HEK293 (cell line): ENCODE data around the gene SLC2A4.

Experiments
- CTCF ChIA-PET: fragments of 350-600 bp; formaldehyde crosslinking; extraction: SDS; loops from one replicate; lab custom pipeline; 2021; ENCODE audit warnings: antibody characterized with exemption; lab: Yijun Ruan, JAX
- POLR2A ChIA-PET: fragments of 300-600 bp; formaldehyde crosslinking; extraction: SDS; loops from one replicate; lab custom pipeline; 2020; ENCODE audit warnings: antibody characterized with exemption, inconsistent platforms; lab: Yijun Ruan, JAX
- H3K27ac ChIP-seq: fragments of 200-500 bp; sonication (Bioruptor generic); 2 replicates; pipeline ENCODE4 v1.5.1; 2014; ENCODE audit warnings: low read depth, low read length, control low read depth, inconsistent platforms; ENCODE audit errors: extremely low read depth
- H3K36me3 ChIP-seq, 2 experiments: fragments of 200-500 bp in 1 of 2; sonication (Bioruptor generic) in 1 of 2; 1 replicate in 1 of 2; 2 replicates in 1 of 2; pipeline ENCODE4 v1.5.1; 2014 to 2017; ENCODE audit warnings: inconsistent platforms in 2 of 2, low read length in 2 of 2; ENCODE audit not compliant: control insufficient read depth in 2 of 2, insufficient read depth in 1 of 2
- H3K4me1 ChIP-seq: fragments of 200-500 bp; sonication (Bioruptor generic); 2 replicates; pipeline ENCODE4 v1.5.1; 2014; ENCODE audit warnings: mild to moderate bottlenecking, low read length, inconsistent platforms; ENCODE audit not compliant: control insufficient read depth, insufficient read depth
- H3K4me3 ChIP-seq: 2 replicates; pipeline ENCODE4 v1.5.1; 2011; ENCODE audit warnings: low read depth, mild to moderate bottlenecking, control low read depth, low read length, moderate library complexity
- H3K9me3 ChIP-seq: fragments of 200-500 bp; sonication (Bioruptor generic); 2 replicates; pipeline ENCODE4 v1.5.1; 2014; ENCODE audit warnings: low read depth, low read length, inconsistent platforms; ENCODE audit not compliant: control insufficient read depth, insufficient read depth
- GLIS1 ChIP-seq: fragments of 450-650 bp; formaldehyde crosslinking; IDR thresholded peaks from 2 replicates; pipeline ENCODE4 v1.5.1; 2016; ENCODE audit warnings: missing biosample characterization, missing genetic modification characterization
- GLIS2 ChIP-seq: fragments of 450-650 bp; formaldehyde crosslinking; IDR thresholded peaks from 2 replicates; pipeline ENCODE4 v1.5.1; 2016; ENCODE audit warnings: missing biosample characterization, missing genetic modification characterization
- PATZ1 ChIP-seq: fragments of 450-650 bp; formaldehyde crosslinking; IDR thresholded peaks from 2 replicates; pipeline ENCODE4 v1.5.1; 2016; ENCODE audit warnings: missing biosample characterization, missing genetic modification characterization
- PRDM1 ChIP-seq: fragments of 450-650 bp; formaldehyde crosslinking; IDR thresholded peaks from 2 replicates; pipeline ENCODE4; 2016; ENCODE audit warnings: missing biosample characterization, missing genetic modification characterization
- SCRT1 ChIP-seq: fragments of 450-650 bp; formaldehyde crosslinking; IDR thresholded peaks from 2 replicates; pipeline ENCODE4 v1.5.1; 2016; ENCODE audit warnings: missing biosample characterization, missing genetic modification characterization, borderline replicate concordance
- SP2 ChIP-seq: fragments of 450-650 bp; formaldehyde crosslinking; IDR thresholded peaks from 2 replicates; pipeline ENCODE4 v1.5.1; 2016; ENCODE audit warnings: missing biosample characterization, missing genetic modification characterization
- TRIM28 ChIP-seq: IDR thresholded peaks from 2 replicates; pipeline ENCODE4 v1.6.1; 2011; ENCODE audit warnings: low read length, control low read depth, borderline replicate concordance
- ZBTB20 ChIP-seq: fragments of 450-650 bp; formaldehyde crosslinking; IDR thresholded peaks from 2 replicates; pipeline ENCODE4 v1.5.1; 2016; ENCODE audit warnings: missing biosample characterization, missing genetic modification characterization
- ZEB2 ChIP-seq: fragments of 450-650 bp; formaldehyde crosslinking; IDR thresholded peaks from 2 replicates; pipeline ENCODE4 v1.5.1; 2016; ENCODE audit warnings: missing biosample characterization, missing genetic modification characterization
- ZFP37 ChIP-seq: fragments of 450-650 bp; formaldehyde crosslinking; IDR thresholded peaks from 2 replicates; pipeline ENCODE4 v1.5.1; 2016; ENCODE audit warnings: missing biosample characterization, missing genetic modification characterization
- ZFP69B ChIP-seq: fragments of 450-650 bp; formaldehyde crosslinking; IDR thresholded peaks from 2 replicates; pipeline ENCODE4 v1.5.1; 2016; ENCODE audit warnings: missing biosample characterization, missing genetic modification characterization
- ZNF169 ChIP-seq: fragments of 450-650 bp; formaldehyde crosslinking; IDR thresholded peaks from 2 replicates; pipeline ENCODE4 v1.5.1; 2016; ENCODE audit warnings: missing biosample characterization, missing genetic modification characterization
- ZNF324 ChIP-seq: fragments of 450-650 bp; formaldehyde crosslinking; IDR thresholded peaks from 2 replicates; pipeline ENCODE4 v1.5.1; 2016; ENCODE audit warnings: missing biosample characterization, missing genetic modification characterization
- ZNF366 ChIP-seq: fragments of 450-650 bp; formaldehyde crosslinking; conservative IDR thresholded peaks from 2 replicates; pipeline ENCODE4 v1.5.1; 2016; ENCODE audit warnings: missing biosample characterization, missing genetic modification characterization
- ZNF433 ChIP-seq: fragments of 450-650 bp; formaldehyde crosslinking; IDR thresholded peaks from 2 replicates; pipeline ENCODE4 v1.5.1; 2016; ENCODE audit warnings: missing biosample characterization, missing genetic modification characterization, low read depth
- ZNF560 ChIP-seq: fragments of 450-650 bp; formaldehyde crosslinking; IDR thresholded peaks from 2 replicates; pipeline ENCODE4 v1.5.1; 2017; ENCODE audit warnings: missing biosample characterization, missing genetic modification characterization, borderline replicate concordance
- ZNF600 ChIP-seq: fragments of 450-650 bp; formaldehyde crosslinking; IDR thresholded peaks from 2 replicates; pipeline ENCODE4 v1.5.1; 2016; ENCODE audit warnings: missing biosample characterization, missing genetic modification characterization
- ZNF664 ChIP-seq: fragments of 450-650 bp; formaldehyde crosslinking; IDR thresholded peaks from 2 replicates; pipeline ENCODE4 v1.5.1; 2016; ENCODE audit warnings: missing biosample characterization, missing genetic modification characterization
- ZNF747 ChIP-seq: fragments of 450-650 bp; formaldehyde crosslinking; IDR thresholded peaks from 2 replicates; pipeline ENCODE4 v1.5.1; 2016; ENCODE audit warnings: missing biosample characterization, missing genetic modification characterization
- ZNF777 ChIP-seq: fragments of 450-650 bp; formaldehyde crosslinking; IDR thresholded peaks from 2 replicates; pipeline ENCODE4 v1.5.1; 2017; ENCODE audit warnings: missing biosample characterization, missing genetic modification characterization, borderline replicate concordance
- ZNF791 ChIP-seq: fragments of 450-650 bp; formaldehyde crosslinking; IDR thresholded peaks from 2 replicates; pipeline ENCODE4 v1.5.1; 2016; ENCODE audit warnings: missing biosample characterization, missing genetic modification characterization
- ZNF843 ChIP-seq: fragments of 450-650 bp; formaldehyde crosslinking; IDR thresholded peaks from 2 replicates; pipeline ENCODE4 v1.5.1; 2016; ENCODE audit warnings: missing biosample characterization, missing genetic modification characterization
- ZSCAN16 ChIP-seq: fragments of 450-650 bp; formaldehyde crosslinking; IDR thresholded peaks from 2 replicates; pipeline ENCODE4 v1.5.1; 2016; ENCODE audit warnings: missing biosample characterization, missing genetic modification characterization
- TF ChIP-seq, protein P1 (sequence below): fragments of 450-650 bp; formaldehyde crosslinking; optimal IDR thresholded peaks from 2 replicates; pipeline ENCODE3; 2016; ENCODE audit warnings: missing biosample characterization, mild to moderate bottlenecking, missing genetic modification characterization

SLC2A4 gene

DNA sequence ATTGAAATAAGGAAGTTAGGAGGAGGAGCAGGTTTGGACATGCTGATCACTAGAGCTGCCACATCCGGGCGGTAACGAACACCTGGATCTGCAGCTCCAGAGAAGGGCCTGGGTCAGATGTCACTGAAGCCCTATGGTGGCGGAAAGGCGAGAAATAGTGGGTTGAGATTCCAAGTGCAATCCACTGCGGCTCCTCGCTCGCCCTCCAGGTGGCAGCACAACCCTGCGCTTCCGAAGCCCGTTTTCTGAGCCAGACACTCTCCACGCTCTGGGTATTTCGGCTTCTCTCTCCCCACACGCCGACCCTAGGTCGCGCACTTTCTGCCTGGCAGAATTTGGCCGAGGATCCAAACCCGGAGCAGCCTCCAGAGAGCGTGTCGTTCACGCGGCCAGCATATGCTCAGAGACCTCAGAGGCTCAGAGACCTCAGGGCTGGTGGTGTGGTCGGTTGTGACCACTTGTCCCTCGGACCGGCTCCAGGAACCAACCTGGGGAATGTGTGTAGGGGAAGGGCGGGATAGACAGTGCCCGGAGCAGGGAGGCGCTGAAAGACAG is 922 bp upstream of the SLC2A4 start (continued):
- TF ChIP-seq ZNF664 (no peak), ZNF747 (tag by site-specific recombination) (no peak), ZNF324 (tag by site-specific recombination) (no peak), ZBTB20 (tag by site-specific recombination) (peak; percentile 80), ZSCAN16 (tag by site-specific recombination) (no peak), TRIM28 (peak; percentile 83; the same call in 1 of the 2 replicates), SCRT1 (tag by site-specific recombination) (no peak), ZNF169 (no peak), GLIS2 (no peak), ZNF843 (tag by site-specific recombination) (0 out of 2 replicates have a peak, but pooled peaks have one; percentile 29), ZEB2 (peak; percentile 74), ZNF560 (tag by site-specific recombination) (no peak), PRDM1 (peak; percentile 74), ZNF366 (peak; percentile 50), ZFP37 (tag by site-specific recombination) (0 out of 2 replicates have a peak, but pooled peaks have one; percentile 46), ZNF600 (peak; percentile 94)
- TF ChIP-seq, protein P1, sequence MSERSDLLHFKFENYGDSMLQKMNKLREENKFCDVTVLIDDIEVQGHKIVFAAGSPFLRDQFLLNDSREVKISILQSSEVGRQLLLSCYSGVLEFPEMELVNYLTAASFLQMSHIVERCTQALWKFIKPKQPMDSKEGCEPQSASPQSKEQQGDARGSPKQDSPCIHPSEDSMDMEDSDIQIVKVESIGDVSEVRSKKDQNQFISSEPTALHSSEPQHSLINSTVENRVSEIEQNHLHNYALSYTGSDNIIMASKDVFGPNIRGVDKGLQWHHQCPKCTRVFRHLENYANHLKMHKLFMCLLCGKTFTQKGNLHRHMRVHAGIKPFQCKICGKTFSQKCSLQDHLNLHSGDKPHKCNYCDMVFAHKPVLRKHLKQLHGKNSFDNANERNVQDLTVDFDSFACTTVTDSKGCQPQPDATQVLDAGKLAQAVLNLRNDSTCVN, result peak; percentile 46

DNA sequence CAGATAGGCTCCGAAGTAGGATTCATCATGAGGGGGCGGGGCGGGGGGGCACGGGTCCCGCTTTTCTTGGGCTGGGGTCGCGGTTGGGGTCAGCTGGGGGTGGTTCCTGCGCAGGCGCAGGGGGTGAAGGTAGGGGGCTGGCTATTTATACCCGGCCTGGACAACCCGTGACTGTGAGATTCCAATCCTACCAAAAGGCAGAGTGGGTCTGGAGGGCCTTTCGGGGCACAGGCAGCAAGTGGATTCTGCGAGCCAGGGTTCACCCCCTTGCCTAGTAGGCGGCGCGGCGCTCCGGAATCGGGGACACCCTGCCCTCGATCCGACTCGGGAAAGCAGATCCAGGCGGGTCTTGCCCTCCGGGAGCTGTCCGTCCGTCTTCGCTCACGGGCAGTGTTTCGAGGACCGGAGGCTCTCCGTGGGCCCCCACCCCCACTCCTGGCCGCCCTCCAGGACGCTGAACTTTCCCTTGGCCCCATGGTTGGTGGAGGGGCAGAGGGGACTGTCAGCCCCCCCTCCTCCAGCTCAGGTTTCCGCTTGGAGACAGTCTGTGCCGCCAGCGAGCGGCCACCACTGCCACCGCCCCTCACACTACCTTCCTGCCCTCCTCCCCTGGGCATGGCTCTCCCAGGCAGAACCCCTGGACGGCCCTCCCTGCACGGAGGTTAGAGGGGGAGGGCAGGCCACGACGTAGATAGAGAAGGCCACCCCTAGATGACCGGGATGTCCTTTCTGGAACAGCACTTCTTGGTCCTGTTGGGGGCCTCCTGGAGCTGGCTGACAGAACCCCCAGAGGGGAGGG is 634 bp downstream of the SLC2A4 start:
- Histone ChIP-seq H3K9me3 (no peaks in the 10 kb centered on the region), H3K36me3 (no peaks in the 10 kb centered on the region; a peak in 1 of 3 replicates), H3K27ac (no peak overlapping the region), H3K4me1 (peaks cover 9% of the 10 kb centered on the region), H3K4me3 (peak overlapping the region; percentile 53)
- CTCF ChIA-PET, result interaction anchor here (0.6 to 9.0 kb wide), 8 partner anchors 10 to 856 kb away, joined by 3 to 160 read pairs (median 8); partner anchors contain the start of gene SENP3
- POLR2A ChIA-PET, result interaction anchor here (1.0 to 3.1 kb wide), 9 partner anchors 9 to 62 kb away, joined by 3 to 20 read pairs (median 6); partner anchors contain the start of genes DVL2, NEURL4 and PHF23
- TF ChIP-seq ZSCAN16 (tag by site-specific recombination), result no peak
- TF ChIP-seq PATZ1 (tag by site-specific recombination), result peak; percentile 7; the same call in 1 of the 2 replicates
- peak; percentile 42 for TF ChIP-seq SP2 (tag by site-specific recombination)
- peak; percentile 4; the same call in 1 of the 2 replicates for TF ChIP-seq ZFP69B (tag by site-specific recombination)
- TF ChIP-seq ZNF791 (tag by site-specific recombination), result no peak
- peak; percentile 78 for TF ChIP-seq GLIS1 (tag by site-specific recombination)
- peak; percentile 80; the same call in 1 of the 2 replicates for TF ChIP-seq ZNF777
- peak; percentile 69 for TF ChIP-seq GLIS2
- TF ChIP-seq ZNF433 (tag by site-specific recombination), result no peak
